SJCRH30 (cell line): Measurements from ENCODE around the gene PAX7. TPM values are rescaled to one million over a fixed set of nuclear protein-coding genes. Genes with fewer than 3 reads are reported as not detected.
A peak's percentile ranks its signal among the peaks of the same experiment; 100 is the strongest.
"Not testable (repeated sequence)": the region's sequence is repeated elsewhere in the genome, so short reads cannot be mapped to it uniquely, and the experiment has no call there.

Experiments
- DNase-seq, 2 experiments: peaks; one replicate each; pipeline ENCODE4 v3.0.0-alpha.2; 2015 to 2020
- H3K27ac ChIP-seq: fragments of 250-450 bp; sonication (Bioruptor Pico); 2 replicates; pipeline ENCODE4 v1.5.1; 2020; ENCODE audit warnings: mild to moderate bottlenecking, moderate library complexity
- H3K27me3 ChIP-seq: fragments of 250-450 bp; sonication (Bioruptor Pico); 2 replicates; pipeline ENCODE4 v1.5.1; 2020; ENCODE audit warnings: mild to moderate bottlenecking, moderate library complexity
- H3K36me3 ChIP-seq: fragments of 250-450 bp; sonication (Bioruptor Pico); 2 replicates; pipeline ENCODE4 v1.5.1; 2020; ENCODE audit warnings: mild to moderate bottlenecking, moderate library complexity
- H3K4me1 ChIP-seq: fragments of 250-450 bp; sonication (Bioruptor Pico); 2 replicates; pipeline ENCODE4 v1.5.1; 2020; ENCODE audit warnings: mild to moderate bottlenecking, moderate library complexity
- H3K4me3 ChIP-seq: fragments of 250-450 bp; sonication (Bioruptor Pico); 2 replicates; pipeline ENCODE4 v1.5.1; 2020; ENCODE audit warnings: mild to moderate bottlenecking, moderate library complexity
- H3K9me3 ChIP-seq: fragments of 250-450 bp; sonication (Bioruptor Pico); replicated peaks from 2 replicates; pipeline ENCODE4 v1.5.1; 2020; ENCODE audit warnings: mild to moderate bottlenecking, moderate library complexity
- total RNA-seq: library from RNA; depleted of rRNA; stranded (reverse); fragments of >200 nt; shearing (Covaris generic); gene quantifications from 2 replicates; pipeline ENCODE4 v1.2.3, GENCODE V29; 2014; rRNA removed

PAX7 gene
- total RNA-seq, result 0.16 TPM in 1 of 2 replicates, not detected in the other

GRCh38 chr1:18630511-18631495 is at the start of gene PAX7:
TSS of gene PAX7 (plus strand) at chr1:18630846. CDS start at chr1:18631604, 758 bp downstream.
- no peak within 1 kb of the TSS for H3K27ac ChIP-seq
- DNase-seq, result no peak
- H3K4me3 ChIP-seq, result no peak within 1 kb of the TSS
- no peaks in the 10 kb centered on the region for H3K36me3 ChIP-seq
- H3K27me3 ChIP-seq, result peaks cover 11% of the 10 kb centered on the region
- H3K4me1 ChIP-seq, result no peaks in the 10 kb centered on the region
- no peaks in the 10 kb centered on the region for H3K9me3 ChIP-seq

GRCh38 chr1:18581420-18581880 is 49.2 kb upstream of the PAX7 start:
- no peak overlapping the region for H3K27ac ChIP-seq
- no peaks in the 10 kb centered on the region for H3K36me3 ChIP-seq
- peak; percentile 26 to 51 for DNase-seq
- no peak overlapping the region for H3K4me3 ChIP-seq
- no peaks in the 10 kb centered on the region for H3K27me3 ChIP-seq
- no peaks in the 10 kb centered on the region for H3K4me1 ChIP-seq
- no peaks in the 10 kb centered on the region for H3K9me3 ChIP-seq

- Histone ChIP-seq H3K27ac (no peak overlapping the region), H3K27me3 (no peaks in the 10 kb centered on the region), H3K9me3 (no peaks in the 10 kb centered on the region), H3K4me1 (no peaks in the 10 kb centered on the region), H3K36me3 (no peaks in the 10 kb centered on the region), H3K4me3 (no peak overlapping the region)
- no peak for DNase-seq
Observed at GRCh38 chr1:18582890-18583289, 47.8 kb upstream of the PAX7 start.

GRCh38 chr1:18583326-18583941 is 47.2 kb upstream of the PAX7 start:
- no peaks in the 10 kb centered on the region for H3K36me3 ChIP-seq
- DNase-seq, result no peak
- no peaks in the 10 kb centered on the region for H3K27me3 ChIP-seq
- H3K4me1 ChIP-seq, result no peaks in the 10 kb centered on the region
- H3K27ac ChIP-seq, result no peak overlapping the region
- no peaks in the 10 kb centered on the region for H3K9me3 ChIP-seq
- H3K4me3 ChIP-seq, result no peak overlapping the region

- not testable (repeated sequence) for H3K4me1 ChIP-seq, H3K27me3 ChIP-seq, DNase-seq, H3K36me3 ChIP-seq, H3K4me3 ChIP-seq, H3K9me3 ChIP-seq, H3K27ac ChIP-seq
Observed at GRCh38 chr1:18586016-18586415, 44.6 kb upstream of the PAX7 start.

- Histone ChIP-seq H3K9me3 (no peaks in the 10 kb centered on the region), H3K27me3 (peaks cover 7% of the 10 kb centered on the region; the same call in 1 of the 2 replicates), H3K27ac (no peak overlapping the region), H3K4me3 (no peak overlapping the region), H3K36me3 (no peaks in the 10 kb centered on the region), H3K4me1 (no peaks in the 10 kb centered on the region)
- DNase-seq, result no peak
Observed at GRCh38 chr1:18588093-18588492, 42.6 kb upstream of the PAX7 start.

- H3K27me3 ChIP-seq, result peaks cover 11% of the 10 kb centered on the region; the same call in 1 of the 2 replicates
- H3K9me3 ChIP-seq, result no peaks in the 10 kb centered on the region
- H3K4me1 ChIP-seq, result no peaks in the 10 kb centered on the region
- no peaks in the 10 kb centered on the region for H3K36me3 ChIP-seq
- no peak for DNase-seq
- no peak overlapping the region for H3K4me3 ChIP-seq
- H3K27ac ChIP-seq, result no peak overlapping the region
Observed at GRCh38 chr1:18592368-18592767, 38.3 kb upstream of the PAX7 start.

GRCh38 chr1:18597160-18598042 is 33.2 kb upstream of the PAX7 start:
- DNase-seq, result peak; percentile 37 to 72
- no peaks in the 10 kb centered on the region for H3K9me3 ChIP-seq

GRCh38 chr1:18599086-18599485 is 31.6 kb upstream of the PAX7 start:
- Histone ChIP-seq H3K9me3 (no peaks in the 10 kb centered on the region), H3K36me3 (no peaks in the 10 kb centered on the region), H3K27ac (no peak overlapping the region), H3K27me3 (peaks cover 8% of the 10 kb centered on the region), H3K4me1 (no peaks in the 10 kb centered on the region), H3K4me3 (no peak overlapping the region)
- no peak for DNase-seq

More at GRCh38 chr1:18597160-18598042, 33.2 kb upstream of the PAX7 start:
- no peaks in the 10 kb centered on the region for H3K36me3 ChIP-seq
- H3K27me3 ChIP-seq, result peaks cover 8% of the 10 kb centered on the region
- no peaks in the 10 kb centered on the region for H3K4me1 ChIP-seq
- no peak overlapping the region for H3K27ac ChIP-seq
- no peak overlapping the region for H3K4me3 ChIP-seq

- peaks cover 4% of the 10 kb centered on the region; the same call in 1 of the 2 replicates for H3K27me3 ChIP-seq
- no peaks in the 10 kb centered on the region for H3K36me3 ChIP-seq
- H3K27ac ChIP-seq, result no peak overlapping the region
- H3K4me1 ChIP-seq, result no peaks in the 10 kb centered on the region
- H3K9me3 ChIP-seq, result no peaks in the 10 kb centered on the region
- no peak for DNase-seq
- no peak overlapping the region for H3K4me3 ChIP-seq
Observed at GRCh38 chr1:18599704-18600103, 30.9 kb upstream of the PAX7 start.

- no peak overlapping the region for H3K4me3 ChIP-seq
- no peaks in the 10 kb centered on the region for H3K9me3 ChIP-seq
- peaks cover 4% of the 10 kb centered on the region; the same call in 1 of the 2 replicates for H3K27me3 ChIP-seq
- no peaks in the 10 kb centered on the region for H3K36me3 ChIP-seq
- DNase-seq, result no peak
- no peaks in the 10 kb centered on the region for H3K4me1 ChIP-seq
- no peak overlapping the region for H3K27ac ChIP-seq
Observed at GRCh38 chr1:18602533-18603211, 28.0 kb upstream of the PAX7 start.

- H3K27ac ChIP-seq, result no peak overlapping the region
- no peaks in the 10 kb centered on the region for H3K9me3 ChIP-seq
- H3K4me3 ChIP-seq, result no peak overlapping the region
- no peaks in the 10 kb centered on the region for H3K36me3 ChIP-seq
- H3K27me3 ChIP-seq, result peaks cover 4% of the 10 kb centered on the region; the same call in 1 of the 2 replicates
- peak in 1 of 2 experiments; percentile 16 for DNase-seq
- no peaks in the 10 kb centered on the region for H3K4me1 ChIP-seq
Observed at GRCh38 chr1:18603212-18603852, 27.3 kb upstream of the PAX7 start.

- Histone ChIP-seq H3K9me3 (no peaks in the 10 kb centered on the region), H3K36me3 (no peaks in the 10 kb centered on the region), H3K4me1 (no peaks in the 10 kb centered on the region), H3K27me3 (no peaks in the 10 kb centered on the region; the same call in 1 of the 2 replicates), H3K4me3 (no peak overlapping the region), H3K27ac (no peak overlapping the region)
- DNase-seq, result no peak
Observed at GRCh38 chr1:18606443-18607288, 24.0 kb upstream of the PAX7 start.
